Fibroblast of upper back skin (primary cell): ENCODE measurements around the gene HPCA.
A peak's percentile ranks its signal among the peaks of the same experiment; 100 is the strongest.
"Not testable (repeated sequence)": the region's sequence is repeated elsewhere in the genome, so short reads cannot be mapped to it uniquely, and the experiment has no call there.

Source experiments
- DNase-seq: peaks from one replicate; pipeline ENCODE4 v3.0.0-alpha.2; 2013

HPCA gene

DNA sequence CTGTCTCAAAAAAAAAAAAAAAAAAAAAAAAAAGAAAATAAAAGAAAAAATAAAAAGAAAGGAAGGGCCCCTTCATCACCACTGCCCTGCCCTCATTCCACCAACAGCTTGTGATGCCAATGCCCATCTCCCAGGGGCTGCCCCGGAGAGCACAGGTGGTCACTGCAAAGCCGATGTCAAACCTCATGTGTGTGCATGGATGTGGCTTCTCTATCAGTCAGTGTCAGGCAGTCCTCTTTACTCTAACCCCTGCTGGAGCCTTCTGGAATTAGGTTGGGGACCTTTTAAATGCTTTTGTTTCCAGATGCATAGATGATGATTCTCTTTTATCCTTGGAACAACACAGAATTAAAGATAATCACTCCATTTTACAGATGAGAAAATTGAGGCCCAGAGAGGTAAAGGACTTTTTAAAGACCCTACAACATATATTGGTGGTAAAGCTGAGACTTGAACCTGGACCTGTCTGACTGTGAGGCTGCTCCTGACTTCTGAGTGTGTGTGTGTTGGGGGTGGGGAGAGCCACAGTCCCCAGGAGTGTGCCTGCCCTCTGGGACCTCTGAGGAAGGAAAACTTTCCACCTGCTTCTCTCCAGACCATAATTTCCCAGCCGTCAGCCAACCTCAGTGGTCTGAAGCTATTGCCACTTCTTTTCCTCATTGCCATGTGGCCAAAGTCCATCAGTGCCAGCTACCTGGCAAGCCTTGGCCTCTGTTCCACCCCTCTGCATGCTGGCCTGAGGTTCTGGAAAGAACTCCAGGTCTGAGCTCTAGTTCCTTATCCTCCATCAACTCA lies 17.9 kb downstream of the HPCA start:
- no peak for DNase-seq

GRCh38 chr1:32904797-32905196 lies 18.5 kb downstream of the HPCA start:
- DNase-seq = no peak

DNA sequence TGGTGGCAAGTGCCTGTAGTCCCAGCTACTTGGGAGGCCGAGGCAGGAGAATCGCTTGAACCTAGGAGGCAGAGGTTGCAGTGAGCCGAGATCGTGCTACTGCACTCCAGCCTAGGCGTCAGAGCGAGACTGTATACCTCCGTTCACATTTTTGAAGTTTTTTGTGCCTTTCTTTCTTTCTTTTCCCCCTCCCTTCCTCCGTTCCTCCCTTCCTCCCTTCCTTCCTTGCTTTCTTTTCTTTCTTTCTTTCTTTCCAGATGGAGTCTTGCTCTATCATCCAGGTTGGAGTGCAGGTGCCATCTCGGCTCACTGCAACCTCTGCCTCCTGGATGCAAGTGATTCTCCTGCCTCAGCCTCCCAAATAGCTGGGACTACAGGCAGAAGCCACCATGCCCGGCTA lies 19.3 kb downstream of the HPCA start:
- DNase-seq = not testable (repeated sequence)

GRCh38 chr1:32906654-32907053 lies 20.4 kb downstream of the HPCA start:
- no peak for DNase-seq

GRCh38 chr1:32907435-32907834 lies 21.1 kb downstream of the HPCA start:
- DNase-seq = peak; percentile 38

DNA sequence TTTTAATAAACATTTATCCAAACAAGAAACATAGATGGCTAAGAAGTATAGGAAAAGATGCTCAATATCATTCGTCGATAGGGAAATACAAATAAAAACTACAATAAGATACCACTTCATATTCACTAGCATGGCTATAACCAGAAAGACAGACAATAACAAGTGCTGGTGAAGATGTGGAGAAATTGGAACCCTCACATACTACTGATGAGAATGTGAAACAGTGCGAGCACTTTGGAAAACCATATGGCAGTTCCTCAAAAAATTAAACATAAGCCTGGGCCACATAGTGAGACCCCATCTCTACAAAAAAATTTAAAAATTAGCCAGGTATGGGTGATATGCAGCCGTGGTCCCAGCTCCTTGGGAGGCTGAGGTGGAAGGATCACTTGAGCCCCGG lies 24.0 kb downstream of the HPCA start:
- DNase-seq = no peak

GRCh38 chr1:32915766-32916706 lies 29.7 kb downstream of the HPCA start:
- DNase-seq = peak; percentile 39

DNA sequence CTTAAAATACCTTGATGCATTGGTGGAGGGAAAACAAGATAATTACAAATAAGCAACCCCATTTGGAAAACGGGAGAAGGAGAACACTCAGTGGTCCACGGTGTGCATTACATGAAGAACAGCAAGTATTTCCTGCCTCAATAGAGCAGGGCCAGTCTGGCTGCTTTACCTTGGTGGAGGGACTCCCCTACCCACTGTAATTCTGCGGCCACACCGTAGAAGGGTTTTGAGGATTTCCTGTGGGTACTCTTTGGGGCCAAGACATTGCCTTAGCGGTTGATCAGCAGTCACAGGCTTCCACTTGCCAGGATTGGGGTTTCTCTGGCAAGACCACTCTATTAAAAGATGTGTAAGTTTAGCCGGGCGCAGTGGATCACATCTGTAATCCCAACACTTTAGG lies 31.2 kb downstream of the HPCA start:
- no peak for DNase-seq

GRCh38 chr1:32918179-32918578 lies 31.9 kb downstream of the HPCA start:
- DNase-seq = no peak

DNA sequence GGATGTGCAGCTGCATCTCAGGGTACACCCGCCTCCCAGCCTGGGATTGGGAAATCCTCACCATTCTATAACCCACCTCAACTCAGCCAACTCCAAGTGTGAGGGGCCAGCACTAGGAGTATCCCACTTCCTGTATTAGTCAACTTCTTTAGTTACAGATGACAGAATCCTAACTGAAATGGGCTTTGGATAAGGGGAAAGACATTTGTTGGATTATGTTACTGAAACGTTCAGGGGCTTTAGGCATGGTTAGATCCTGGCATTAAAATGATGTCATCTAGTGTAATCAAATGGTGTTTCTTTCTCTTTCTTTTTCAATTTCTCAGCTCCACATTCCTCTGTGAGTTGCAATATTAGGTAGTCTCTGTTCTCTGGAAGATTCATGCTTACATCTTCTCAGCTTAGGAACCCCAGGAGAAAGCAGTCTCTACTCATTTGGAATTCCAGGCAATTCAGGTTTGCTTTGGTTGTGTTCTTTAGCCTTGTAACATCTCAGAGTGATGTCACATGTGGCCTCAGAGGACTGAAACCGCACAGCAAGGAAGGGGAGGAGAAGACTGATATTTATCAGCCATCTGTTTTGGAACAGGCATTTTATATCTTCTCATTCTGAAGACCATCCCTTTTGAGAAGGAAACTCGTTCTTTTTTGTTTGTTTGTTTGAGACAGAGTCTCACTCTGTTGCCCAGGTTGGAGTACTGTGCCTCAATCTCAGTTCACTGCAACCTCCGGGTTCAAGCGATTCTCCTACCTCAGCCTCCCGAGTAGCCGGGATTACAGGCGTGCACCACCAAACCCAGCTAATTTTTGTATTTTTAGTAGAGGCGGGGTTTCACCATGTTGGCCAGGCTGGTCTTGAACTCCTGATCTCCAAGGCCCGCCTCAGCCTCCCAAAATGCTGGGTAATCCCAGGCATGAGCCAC lies 33.8 kb downstream of the HPCA start:
- peak; percentile 80 for DNase-seq

DNA sequence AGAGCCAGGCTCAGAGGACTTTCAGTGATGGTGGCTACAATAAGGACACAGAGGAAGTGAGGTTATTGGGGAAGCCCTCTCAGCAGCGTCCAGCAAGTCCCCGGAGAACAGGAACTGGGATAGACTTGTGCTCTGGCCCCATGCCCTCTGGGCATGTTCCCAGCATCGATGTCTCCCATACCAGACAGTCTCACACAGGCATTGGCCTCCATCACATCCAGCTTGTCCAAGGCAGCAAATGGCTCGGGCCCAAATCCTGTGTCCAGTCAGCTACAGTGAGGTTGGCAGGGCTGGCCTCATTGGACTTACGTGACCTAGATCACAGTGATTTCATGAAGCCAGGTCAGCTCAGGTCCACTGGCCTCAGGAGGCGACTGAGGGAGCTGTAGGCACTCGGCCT lies 34.5 kb downstream of the HPCA start:
- no peak for DNase-seq

- no peak for DNase-seq
These were observed 38.6 kb downstream of the HPCA start for GRCh38 chr1:32924881-32925344.

DNA sequence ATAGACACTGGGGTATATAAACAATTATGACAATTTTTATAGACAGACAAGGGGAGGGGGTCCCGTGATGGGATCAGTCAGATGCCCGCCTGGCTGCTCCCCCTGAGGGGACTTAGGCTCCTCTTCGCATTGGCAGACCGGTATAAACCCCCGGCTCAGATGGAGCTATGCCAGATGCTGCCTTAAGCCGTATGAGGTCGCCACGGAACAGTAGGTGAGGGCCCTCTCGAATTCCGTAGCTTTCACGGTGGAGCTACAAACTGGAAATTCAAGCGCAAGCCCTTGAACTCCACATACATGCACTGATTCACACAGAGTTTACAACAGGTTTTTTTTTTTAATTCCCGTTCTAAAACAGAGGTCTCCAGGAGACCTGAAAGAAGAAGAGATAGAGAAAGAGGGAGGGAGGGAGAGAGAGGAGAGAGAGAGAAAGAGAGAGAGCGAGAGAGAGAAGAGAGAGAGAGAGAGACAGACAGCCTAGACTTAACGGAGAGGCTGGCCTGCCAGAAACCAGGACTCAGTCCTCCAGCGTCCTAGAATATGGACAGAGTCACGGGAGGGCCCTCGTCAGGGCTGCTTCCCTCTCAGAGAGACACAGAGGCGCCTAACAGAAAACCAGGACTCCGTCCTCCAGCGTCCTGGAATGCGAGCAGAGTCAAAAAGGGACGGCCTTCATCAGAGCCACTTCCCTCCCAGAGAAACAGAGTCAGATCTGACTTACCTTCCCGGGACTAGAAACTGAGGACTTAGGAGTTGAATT lies 39.3 kb downstream of the HPCA start:
- no peak for DNase-seq

DNA sequence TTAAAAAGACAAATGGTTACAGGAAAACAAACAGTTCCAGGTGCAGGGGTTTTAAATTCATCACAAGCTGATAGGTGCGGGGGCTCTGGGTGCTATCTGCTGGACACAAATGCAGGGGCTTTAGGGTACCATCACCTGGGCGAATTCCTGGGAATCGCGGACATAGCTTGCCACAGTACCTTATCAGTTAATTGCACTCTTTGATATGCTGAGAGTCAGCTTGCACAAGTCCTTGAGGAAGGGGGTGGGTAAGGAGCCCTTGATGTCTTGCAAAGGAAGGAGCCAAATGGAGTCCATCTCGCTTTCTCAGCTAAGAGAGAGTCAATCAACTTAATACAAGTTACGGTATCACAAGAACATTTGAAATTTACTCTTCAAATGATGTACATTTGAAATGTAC lies 40.3 kb downstream of the HPCA start:
- DNase-seq = no peak

GRCh38 chr1:32927441-32927840 lies 41.1 kb downstream of the HPCA start:
- no peak for DNase-seq

GRCh38 chr1:32928285-32928684 lies 42.0 kb downstream of the HPCA start:
- DNase-seq = no peak

GRCh38 chr1:32928715-32929114 lies 42.4 kb downstream of the HPCA start:
- no peak for DNase-seq

DNA sequence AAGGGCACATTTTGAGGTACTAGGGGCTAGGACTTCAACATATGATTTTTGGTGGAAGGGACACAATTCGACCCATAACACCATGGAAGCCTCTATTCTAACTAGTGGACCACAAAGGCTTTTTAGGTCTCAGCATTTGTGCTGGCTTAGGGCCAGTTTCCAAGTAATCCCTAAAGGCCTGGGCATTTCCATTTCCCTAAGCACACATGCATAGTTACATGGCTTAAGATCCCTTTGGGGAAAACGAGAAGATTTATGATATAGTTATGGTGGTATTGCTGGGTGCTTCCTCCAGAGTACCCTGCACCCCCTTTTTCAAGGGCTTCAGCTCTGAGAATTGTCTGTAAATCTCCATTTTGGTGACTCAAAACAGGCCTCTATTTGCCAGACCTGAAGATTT lies 43.1 kb downstream of the HPCA start:
- DNase-seq = no peak

GRCh38 chr1:32931760-32932159 lies 45.5 kb downstream of the HPCA start:
- no peak for DNase-seq

GRCh38 chr1:32933742-32934322 lies 47.5 kb downstream of the HPCA start:
- DNase-seq = peak; percentile 40

- DNase-seq = no peak
These were observed 48.2 kb downstream of the HPCA start for GRCh38 chr1:32934535-32934934.

- no peak for DNase-seq
These were observed 50.8 kb downstream of the HPCA start for GRCh38 chr1:32937061-32937460.
